Uterus (tissue), 4 donors: ENCODE measurements around the gene BRD7. TPM values are rescaled to one million over a fixed set of nuclear protein-coding genes. Genes with fewer than 3 reads are reported as not detected.

Experiments
- DNase-seq, 2 donors: peaks; one replicate each; pipeline ENCODE4 v3.0.0-alpha.2; 2019 to 2020
- H3K27ac ChIP-seq, 2 donors: fragments of 200-600 bp; sonication (generic); 1 replicate in 1 of 2; 2 replicates in 1 of 2; pipeline ENCODE4 v1.5.1; 2016 to 2018
- H3K27me3 ChIP-seq, 2 donors: fragments of 200-600 bp; sonication (generic); one replicate each; pipeline ENCODE4 v1.5.1; 2018 to 2019; ENCODE audit warnings: control low read depth in 1 of 2
- H3K36me3 ChIP-seq, 2 donors: fragments of 200-600 bp; sonication (generic); one replicate each; pipeline ENCODE4 v1.5.1; 2019; ENCODE audit warnings: control low read depth in 1 of 2
- H3K4me1 ChIP-seq, 2 donors: fragments of 200-600 bp; sonication (generic); one replicate each; pipeline ENCODE4 v1.5.1; 2018 to 2019; ENCODE audit warnings: control low read depth in 1 of 2
- H3K4me3 ChIP-seq, 2 donors: fragments of 200-600 bp; sonication (generic); 1 replicate in 1 of 2; 2 replicates in 1 of 2; pipeline ENCODE4 v1.5.1; 2018 to 2019; ENCODE audit warnings: mild to moderate bottlenecking in 1 of 2
- H3K9me3 ChIP-seq, 2 donors: fragments of 200-600 bp; sonication (generic); one replicate each; pipeline ENCODE4 v1.5.1; 2019; ENCODE audit warnings: control low read depth in 1 of 2
- CTCF ChIP-seq, 4 experiments: fragments of 200-600 bp in 2 of 4; fragments of 450-650 bp in 2 of 4; sonication (generic) in 2 of 4; IDR thresholded peaks; one replicate each; pipeline ENCODE4 v1.5.1; 2016 to 2019; ENCODE audit warnings: antibody characterized with exemption in 4 of 4, mild to moderate bottlenecking in 2 of 4, moderate library complexity in 1 of 4
- POLR2A ChIP-seq, 2 donors: fragments of 450-650 bp; IDR thresholded peaks; one replicate each; pipeline ENCODE4 v1.6.1; 2016; ENCODE audit warnings: antibody characterized with exemption in 2 of 2, mild to moderate bottlenecking in 1 of 2, moderate library complexity in 1 of 2
- intact Hi-C: fragments of 100-400 bp; cut with DNase I; formaldehyde crosslinking; loops from one replicate; pipeline ENCODE4 v1.15.1; 2023; ENCODE audit warnings: low total_unique reads
- total RNA-seq, 4 donors: library from RNA; depleted of rRNA in 3 of 4; stranded (reverse); fragments of >200 nt in 3 of 4; gene quantifications; one replicate each; pipeline versions ENCODE4 v1.1.0 to v1.2.4, GENCODE V29; 2014 to 2023
- donor health status: DM: yes; HTN: yes; CAD: no.

BRD7 gene
- total RNA-seq, 4 donors from 2014 or later, result 26.9 to 74.8 (median 40.3) TPM

- intact Hi-C loops, result no loop called here
- no peaks in the 10 kb centered on the region for H3K4me1 ChIP-seq
- no peaks in the 10 kb centered on the region for H3K36me3 ChIP-seq
- H3K27me3 ChIP-seq, result no peaks in the 10 kb centered on the region
- H3K9me3 ChIP-seq, result no peaks in the 10 kb centered on the region
- TF ChIP-seq CTCF (IDR thresholded peaks at IDR 0.05) (no peak), POLR2A (IDR thresholded peaks at IDR 0.05) (no peak)
- H3K27ac ChIP-seq, result no peak overlapping the region
- no peak for DNase-seq
- no peak overlapping the region for H3K4me3 ChIP-seq
These were observed 84.5 kb downstream of the BRD7 start for GRCh38 chr16:50284131-50284911.

- TF ChIP-seq CTCF (IDR thresholded peaks at IDR 0.05) (no peak), POLR2A (IDR thresholded peaks at IDR 0.05) (no peak)
These were observed 85.7 kb downstream of the BRD7 start for GRCh38 chr16:50282955-50283631.

GRCh38 chr16:50282010-50282538 is 86.7 kb downstream of the BRD7 start:
- DNase-seq, result no peak
- H3K27ac ChIP-seq, result peak overlapping the region in 1 of 2 donors; percentile 27
- TF ChIP-seq CTCF (IDR thresholded peaks at IDR 0.05), result no peak
- TF ChIP-seq POLR2A (IDR thresholded peaks at IDR 0.05), result no peak
- H3K27me3 ChIP-seq, result no peaks in the 10 kb centered on the region
- no peaks in the 10 kb centered on the region for H3K4me1 ChIP-seq
- no peaks in the 10 kb centered on the region for H3K9me3 ChIP-seq
- H3K4me3 ChIP-seq, result no peak overlapping the region
- no peaks in the 10 kb centered on the region for H3K36me3 ChIP-seq
- intact Hi-C loops, result no loop called here

More at GRCh38 chr16:50282955-50283631, 85.7 kb downstream of the BRD7 start:
- Histone ChIP-seq H3K4me3 (no peak overlapping the region), H3K27me3 (no peaks in the 10 kb centered on the region), H3K9me3 (no peaks in the 10 kb centered on the region), H3K36me3 (no peaks in the 10 kb centered on the region), H3K4me1 (no peaks in the 10 kb centered on the region), H3K27ac (no peak overlapping the region)
- intact Hi-C loops, result no loop called here
- DNase-seq, result no peak

GRCh38 chr16:50281391-50282009 is 87.3 kb downstream of the BRD7 start:
- TF ChIP-seq CTCF (IDR thresholded peaks at IDR 0.05) (no peak), POLR2A (IDR thresholded peaks at IDR 0.05) (no peak)
- no peaks in the 10 kb centered on the region for H3K9me3 ChIP-seq
- H3K27ac ChIP-seq, result no peak overlapping the region
- DNase-seq, result no peak
- intact Hi-C loops, result no loop called here
- no peak overlapping the region for H3K4me3 ChIP-seq
- H3K27me3 ChIP-seq, result no peaks in the 10 kb centered on the region
- no peaks in the 10 kb centered on the region for H3K36me3 ChIP-seq
- H3K4me1 ChIP-seq, result no peaks in the 10 kb centered on the region
